Immature natural killer cell (primary cell): ENCODE results near the gene SBSN. TPM values are rescaled to one million over a fixed set of nuclear protein-coding genes. Genes with fewer than 3 reads are reported as not detected.
A peak's percentile ranks its signal among the peaks of the same experiment; 100 is the strongest.

Experiments
- DNase-seq, 3 donors: peaks; one replicate each; pipeline ENCODE4 v3.0.0; 2022; ENCODE audit warnings: mixed read lengths in 1 of 3
- H3K27ac Mint-ChIP-seq, 6 donors: one replicate each; pipeline ENCODE4 v1.8.0; 2020; ENCODE audit warnings: mixed read lengths in 6 of 6, mild to moderate bottlenecking in 5 of 6, inconsistent platforms in 4 of 6, moderate library complexity in 3 of 6
- H3K27me3 Mint-ChIP-seq, 3 donors: one replicate each; pipeline ENCODE4 v1.8.0; 2020 to 2021; ENCODE audit warnings: low read depth in 3 of 3, mild to moderate bottlenecking in 3 of 3, mixed read lengths in 3 of 3, moderate library complexity in 3 of 3, inconsistent platforms in 1 of 3
- H3K36me3 Mint-ChIP-seq, 3 donors: one replicate each; pipeline ENCODE4 v1.8.0; 2020; ENCODE audit warnings: mixed read lengths in 3 of 3, inconsistent platforms in 2 of 3, mild to moderate bottlenecking in 2 of 3
- H3K4me1 Mint-ChIP-seq, 2 donors: one replicate each; pipeline ENCODE4 v1.8.0; 2020; ENCODE audit warnings: inconsistent platforms in 2 of 2, mild to moderate bottlenecking in 2 of 2, mixed read lengths in 2 of 2, moderate library complexity in 1 of 2
- H3K4me3 Mint-ChIP-seq, 5 donors: one replicate each; pipeline ENCODE4 v1.8.0; 2020; ENCODE audit warnings: mild to moderate bottlenecking in 5 of 5, mixed read lengths in 5 of 5, inconsistent platforms in 3 of 5, moderate library complexity in 3 of 5
- H3K9me3 Mint-ChIP-seq, 6 donors: one replicate each; pipeline ENCODE4 v1.8.0; 2020; ENCODE audit warnings: mild to moderate bottlenecking in 6 of 6, mixed read lengths in 6 of 6, inconsistent platforms in 4 of 6, moderate library complexity in 3 of 6
- polyA plus RNA-seq, 3 donors: library from polyadenylated mRNA; unstranded; fragments of 300-500 nt; fragmentation: Illumina TruSeq; gene quantifications; one replicate each; pipeline ENCODE4 v1.2.3, GENCODE V29; 2021

The SBSN gene
- polyA plus RNA-seq, 3 donors from 2014 or later, result not detected

DNA sequence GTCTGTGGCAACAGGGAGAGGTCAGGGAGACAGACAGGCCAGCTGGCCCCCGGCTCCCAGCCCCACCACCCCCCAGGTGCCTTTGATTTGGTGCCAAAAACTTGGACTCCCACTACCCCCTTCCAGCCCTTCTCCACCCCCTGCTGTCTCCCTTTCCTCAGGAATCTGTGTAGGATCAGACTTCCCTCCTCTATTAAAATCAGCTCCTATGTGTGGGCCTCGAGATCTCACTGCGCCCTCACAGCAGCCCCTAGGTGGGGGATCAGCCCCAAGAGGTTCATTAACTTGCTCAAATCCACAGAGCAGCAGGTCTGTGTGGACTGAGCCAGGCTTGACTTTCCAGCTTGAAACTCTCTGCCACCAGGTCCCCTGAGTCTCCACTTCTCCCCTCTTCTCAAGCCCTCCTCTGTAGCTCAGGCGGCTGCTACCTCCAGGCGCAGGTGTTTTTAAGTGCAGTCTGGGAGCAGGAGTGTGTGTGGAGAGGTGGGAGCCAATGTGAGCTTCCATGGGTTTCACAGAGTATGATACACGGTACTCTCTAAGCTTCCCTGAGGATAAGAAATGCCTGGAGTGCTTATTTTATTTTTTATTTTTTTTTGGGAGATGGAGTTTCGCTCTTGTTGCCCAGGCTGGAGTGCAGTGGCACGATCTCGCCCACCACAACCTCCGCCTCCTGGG lies 6.8 kb upstream of the SBSN start:
- no peaks in the 10 kb centered on the region for H3K36me3 Mint-ChIP-seq
- H3K27ac Mint-ChIP-seq, result peak overlapping the region in 1 of 6 donors; percentile 37
- H3K9me3 Mint-ChIP-seq, result no peaks in the 10 kb centered on the region
- H3K4me1 Mint-ChIP-seq, result peaks cover 36 to 43% of the 10 kb centered on the region in 2 donors
- peak overlapping the region in 3 of 5 donors; percentile 21 to 38 (median 35) for H3K4me3 Mint-ChIP-seq
- H3K27me3 Mint-ChIP-seq, result peaks cover 9 to 30% (median 9%) of the 10 kb centered on the region in 3 donors
- DNase-seq, result no peak

GRCh38 chr19:35533822-35534392 lies 5.8 kb upstream of the SBSN start:
- Mint-ChIP-seq H3K36me3 (no peaks in the 10 kb centered on the region), H3K27me3 (peaks cover 9 to 30% (median 11%) of the 10 kb centered on the region in 3 donors), H3K9me3 (no peaks in the 10 kb centered on the region), H3K27ac (peak overlapping the region in 5 of 6 donors; percentile 59 to 88 (median 79)), H3K4me1 (peaks cover 29 to 37% of the 10 kb centered on the region in 2 donors), H3K4me3 (peak overlapping the region; percentile 74 to 87 (median 82))
- peak; percentile 63 to 74 (median 73) for DNase-seq

GRCh38 chr19:35533201-35533821 lies 5.2 kb upstream of the SBSN start, which contains the start of gene GAPDHS:
Gene GAPDHS (plus strand): TSS chr19:35533456. CDS start chr19:35533528, 72 bp downstream.
- H3K4me1 Mint-ChIP-seq, result peaks cover 29 to 37% of the 10 kb centered on the region in 2 donors
- H3K4me3 Mint-ChIP-seq, result peak within 1 kb of the TSS; percentile 74 to 87 (median 82)
- no peaks in the 10 kb centered on the region for H3K36me3 Mint-ChIP-seq
- H3K27ac Mint-ChIP-seq, result peak within 1 kb of the TSS in 5 of 6 donors; percentile 59 to 88 (median 79)
- peaks cover 9 to 30% (median 12%) of the 10 kb centered on the region in 3 donors for H3K27me3 Mint-ChIP-seq
- H3K9me3 Mint-ChIP-seq, result peaks cover 0 to 1% (median 0%) of the 10 kb centered on the region in 6 donors
- no peak for DNase-seq

DNA sequence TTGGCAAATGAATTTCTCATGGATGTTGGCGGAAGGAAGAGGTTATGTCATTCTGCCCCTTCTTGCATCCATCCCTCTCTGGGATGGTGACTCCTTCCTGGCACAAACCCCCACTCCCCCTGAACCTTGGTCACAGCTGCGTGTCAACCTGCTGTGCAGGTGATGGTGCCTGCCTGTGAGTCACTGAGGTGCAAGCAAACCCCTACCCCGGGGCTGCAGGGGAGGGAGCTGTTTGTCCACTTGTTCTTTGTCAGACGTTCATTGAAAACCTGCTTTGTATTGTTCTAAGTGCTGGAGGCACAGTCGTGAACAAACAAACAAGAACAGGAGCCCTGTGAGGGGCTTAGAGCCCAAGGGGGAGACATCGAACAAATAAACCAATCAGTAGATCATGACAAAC lies 3.2 kb upstream of the SBSN start:
- Mint-ChIP-seq H3K9me3 (peaks cover 0 to 1% (median 0%) of the 10 kb centered on the region in 6 donors), H3K27ac (no peak overlapping the region), H3K27me3 (peaks cover 12 to 18% (median 14%) of the 10 kb centered on the region in 3 donors), H3K36me3 (no peaks in the 10 kb centered on the region), H3K4me1 (peaks cover 19 to 26% of the 10 kb centered on the region in 2 donors), H3K4me3 (peak overlapping the region in 1 of 5 donors; percentile 53)
- DNase-seq, result no peak

DNA sequence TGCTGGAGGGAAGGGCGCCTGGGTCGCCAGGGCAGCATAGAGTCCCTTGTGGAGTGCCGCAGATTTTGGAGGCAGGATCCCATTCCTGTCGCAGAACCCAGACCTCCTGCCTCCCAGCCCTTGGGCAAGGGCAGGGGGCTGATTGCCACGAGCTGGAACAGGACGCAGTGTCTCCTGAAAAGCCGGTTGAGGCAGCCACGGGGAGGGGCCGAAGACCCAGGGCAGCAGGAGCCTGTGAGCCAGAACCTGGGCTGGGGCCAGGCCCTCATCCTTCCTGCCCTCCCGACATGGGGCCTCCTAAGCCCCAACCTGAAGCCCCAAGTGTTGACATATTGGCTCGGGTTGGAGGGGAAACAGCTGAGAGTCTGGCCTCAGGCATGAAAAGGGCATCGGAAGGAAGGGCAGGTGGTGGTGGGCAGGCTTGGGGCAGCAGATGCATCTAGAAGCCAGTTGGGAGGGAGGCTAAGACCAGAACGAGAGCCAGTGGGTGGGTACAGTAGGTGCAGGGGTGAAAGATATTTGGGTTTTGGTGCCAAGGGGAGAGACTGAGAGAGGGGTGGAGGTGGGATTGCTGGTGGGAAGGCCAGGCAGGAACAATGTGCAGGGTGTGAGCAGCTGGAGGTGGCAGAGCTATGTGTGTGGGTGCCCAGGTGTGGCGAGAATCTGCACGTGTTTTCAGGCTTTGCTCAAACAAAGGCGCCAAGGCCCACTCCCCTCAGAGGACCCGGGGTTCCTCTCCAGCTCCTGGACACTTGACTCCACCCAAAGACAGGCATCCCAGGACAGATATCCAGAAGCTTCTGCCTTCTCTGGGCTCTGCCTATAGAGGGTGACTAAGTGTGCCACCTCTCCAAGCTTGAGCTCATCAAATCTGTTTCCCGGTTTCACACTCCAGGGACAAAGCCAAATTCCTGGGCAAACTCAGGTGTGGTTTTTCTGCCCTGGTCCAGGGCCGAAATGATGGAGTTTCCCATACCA lies 1.4 kb upstream of the SBSN start:
- Mint-ChIP-seq H3K4me1 (peaks cover 15 to 16% of the 10 kb centered on the region in 2 donors), H3K9me3 (peaks cover 0 to 1% (median 0%) of the 10 kb centered on the region in 6 donors), H3K4me3 (no peak overlapping the region), H3K27ac (no peak overlapping the region), H3K36me3 (no peaks in the 10 kb centered on the region), H3K27me3 (peaks cover 12 to 14% (median 12%) of the 10 kb centered on the region in 3 donors)
- no peak for DNase-seq

GRCh38 chr19:35525873-35526272 lies 2.2 kb downstream of the SBSN start:
- H3K27ac Mint-ChIP-seq, result no peak overlapping the region
- no peaks in the 10 kb centered on the region for H3K4me1 Mint-ChIP-seq
- H3K27me3 Mint-ChIP-seq, result peaks cover 3 to 10% (median 6%) of the 10 kb centered on the region in 3 donors
- no peak for DNase-seq
- H3K36me3 Mint-ChIP-seq, result no peaks in the 10 kb centered on the region
- no peak overlapping the region for H3K4me3 Mint-ChIP-seq
- H3K9me3 Mint-ChIP-seq, result peaks cover 0 to 1% (median 0%) of the 10 kb centered on the region in 6 donors

DNA sequence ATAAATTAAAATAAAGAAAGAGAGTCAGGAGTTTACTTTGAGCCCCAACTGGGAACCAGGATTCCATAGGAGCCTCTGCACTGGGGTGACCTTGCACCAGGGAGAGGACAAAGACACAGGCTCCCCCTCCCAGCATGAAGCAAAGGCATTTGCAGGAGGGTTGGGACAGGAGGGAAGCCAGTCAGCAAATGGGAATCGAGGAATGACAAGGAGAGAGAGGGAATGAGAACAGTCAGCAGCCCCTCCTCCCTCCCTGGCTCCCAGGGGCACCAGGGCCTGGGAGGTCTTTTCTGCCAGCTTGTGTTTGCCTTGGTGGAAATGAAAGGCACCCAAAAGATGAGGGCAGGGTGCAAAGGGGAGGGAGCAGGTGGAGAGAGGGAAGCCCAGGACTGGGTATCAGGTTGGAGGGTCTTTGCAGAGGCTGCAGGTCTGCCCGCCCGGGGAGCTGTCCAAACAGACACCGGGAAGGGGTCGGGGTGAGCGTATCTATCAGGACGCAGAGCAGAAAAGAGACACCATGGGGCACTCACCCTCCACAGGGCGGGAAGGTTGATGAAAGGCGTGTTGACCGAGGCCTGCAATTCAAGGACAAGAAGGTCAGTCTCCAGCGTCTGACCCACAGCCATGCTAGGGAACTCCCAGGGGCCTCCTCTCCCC lies 3.8 kb downstream of the SBSN start:
- H3K4me1 Mint-ChIP-seq, result no peaks in the 10 kb centered on the region
- peaks cover 0 to 1% (median 0%) of the 10 kb centered on the region in 6 donors for H3K9me3 Mint-ChIP-seq
- DNase-seq, result no peak
- no peak overlapping the region for H3K4me3 Mint-ChIP-seq
- H3K36me3 Mint-ChIP-seq, result no peaks in the 10 kb centered on the region
- peaks cover 3 to 10% (median 6%) of the 10 kb centered on the region in 3 donors for H3K27me3 Mint-ChIP-seq
- no peak overlapping the region for H3K27ac Mint-ChIP-seq

- H3K9me3 Mint-ChIP-seq, result no peaks in the 10 kb centered on the region
- H3K27me3 Mint-ChIP-seq, result peaks cover 3 to 13% (median 5%) of the 10 kb centered on the region in 3 donors
- DNase-seq, result no peak
- H3K4me3 Mint-ChIP-seq, result no peak overlapping the region
- no peak overlapping the region for H3K27ac Mint-ChIP-seq
- no peaks in the 10 kb centered on the region for H3K36me3 Mint-ChIP-seq
- H3K4me1 Mint-ChIP-seq, result no peaks in the 10 kb centered on the region
Measured at GRCh38 chr19:35522745-35523327, 5.3 kb downstream of the SBSN start.

- H3K9me3 Mint-ChIP-seq, result no peaks in the 10 kb centered on the region
- no peak overlapping the region for H3K4me3 Mint-ChIP-seq
- H3K36me3 Mint-ChIP-seq, result no peaks in the 10 kb centered on the region
- H3K27me3 Mint-ChIP-seq, result peaks cover 1 to 13% (median 3%) of the 10 kb centered on the region in 3 donors
- no peak for DNase-seq
- H3K27ac Mint-ChIP-seq, result no peak overlapping the region
- H3K4me1 Mint-ChIP-seq, result no peaks in the 10 kb centered on the region
Measured at GRCh38 chr19:35521124-35521743, 6.9 kb downstream of the SBSN start.

GRCh38 chr19:35519291-35519690 lies 8.8 kb downstream of the SBSN start:
- no peak overlapping the region for H3K4me3 Mint-ChIP-seq
- peaks cover 1 to 17% (median 8%) of the 10 kb centered on the region in 3 donors for H3K27me3 Mint-ChIP-seq
- no peaks in the 10 kb centered on the region for H3K36me3 Mint-ChIP-seq
- DNase-seq, result no peak
- H3K4me1 Mint-ChIP-seq, result no peaks in the 10 kb centered on the region
- H3K27ac Mint-ChIP-seq, result no peak overlapping the region
- H3K9me3 Mint-ChIP-seq, result no peaks in the 10 kb centered on the region

- no peaks in the 10 kb centered on the region for H3K36me3 Mint-ChIP-seq
- DNase-seq, result no peak
- no peaks in the 10 kb centered on the region for H3K9me3 Mint-ChIP-seq
- no peak overlapping the region for H3K4me3 Mint-ChIP-seq
- H3K27ac Mint-ChIP-seq, result no peak overlapping the region
- H3K4me1 Mint-ChIP-seq, result no peaks in the 10 kb centered on the region
- H3K27me3 Mint-ChIP-seq, result peaks cover 2 to 15% (median 8%) of the 10 kb centered on the region in 3 donors
Measured at GRCh38 chr19:35518313-35518712, 9.8 kb downstream of the SBSN start.

DNA sequence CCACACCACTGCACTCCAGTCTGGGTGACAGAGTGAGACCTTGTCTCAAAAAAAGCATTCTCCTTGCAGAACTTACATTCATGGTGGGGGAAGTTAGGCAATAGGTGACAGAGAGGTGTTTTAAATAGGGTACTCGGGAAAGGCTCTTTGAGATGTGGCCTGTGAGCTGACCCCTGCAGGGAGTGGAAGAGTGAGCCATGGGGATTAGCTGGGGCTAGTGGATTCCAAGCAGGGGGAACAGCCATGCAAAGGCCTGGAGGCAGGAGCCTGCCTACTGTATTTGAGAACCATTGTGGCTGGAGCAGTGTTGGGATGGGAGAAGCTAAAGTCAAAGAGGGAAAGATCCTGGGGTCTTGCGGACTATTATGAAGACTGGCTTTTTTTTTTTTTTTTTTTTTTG lies 10.8 kb downstream of the SBSN start:
- no peak for DNase-seq
- no peak overlapping the region for H3K27ac Mint-ChIP-seq
- no peaks in the 10 kb centered on the region for H3K4me1 Mint-ChIP-seq
- no peaks in the 10 kb centered on the region for H3K36me3 Mint-ChIP-seq
- no peak overlapping the region for H3K4me3 Mint-ChIP-seq
- H3K9me3 Mint-ChIP-seq, result no peaks in the 10 kb centered on the region
- H3K27me3 Mint-ChIP-seq, result peaks cover 3 to 11% (median 8%) of the 10 kb centered on the region in 3 donors
